NCI-H2107 treated with DMSO at 0.1 percent for 48 hours (cell line): Measurements from ENCODE around the gene EIPR1.

Experiments used
- DNase-seq: peaks from one replicate; lab custom pipeline; 2025; ENCODE audit not compliant: unreplicated experiment; lab: John Stamatoyannopoulos, UW

Gene EIPR1

GRCh38 chr2:3277748-3278520, 99.7 kb downstream of the EIPR1 start:
- DNase-seq, result no peak

GRCh38 chr2:3277050-3277747, 100.4 kb downstream of the EIPR1 start:
- no peak for DNase-seq

- no peak for DNase-seq
Observed at GRCh38 chr2:3272761-3273160, 104.9 kb downstream of the EIPR1 start.

DNA sequence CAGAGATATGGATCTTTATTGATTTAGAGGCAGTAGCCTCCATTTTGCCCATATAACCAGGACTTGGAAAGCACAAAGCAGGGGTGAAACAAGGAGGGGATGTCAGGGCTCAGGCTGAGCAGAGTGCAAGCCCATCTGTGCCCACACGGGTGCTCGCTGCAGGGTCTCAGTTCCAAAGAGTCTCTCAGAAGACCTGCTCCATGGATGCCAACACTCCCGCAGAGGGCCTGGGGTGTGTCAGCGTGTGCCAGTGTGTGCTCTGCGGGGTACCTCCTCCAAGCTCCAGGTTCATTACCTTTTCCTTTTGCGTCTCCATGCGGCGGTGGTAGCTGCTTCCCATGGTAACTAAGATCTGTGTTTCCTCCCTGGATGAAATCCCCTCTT, 107.5 kb downstream of the EIPR1 start:
- no peak for DNase-seq

DNA sequence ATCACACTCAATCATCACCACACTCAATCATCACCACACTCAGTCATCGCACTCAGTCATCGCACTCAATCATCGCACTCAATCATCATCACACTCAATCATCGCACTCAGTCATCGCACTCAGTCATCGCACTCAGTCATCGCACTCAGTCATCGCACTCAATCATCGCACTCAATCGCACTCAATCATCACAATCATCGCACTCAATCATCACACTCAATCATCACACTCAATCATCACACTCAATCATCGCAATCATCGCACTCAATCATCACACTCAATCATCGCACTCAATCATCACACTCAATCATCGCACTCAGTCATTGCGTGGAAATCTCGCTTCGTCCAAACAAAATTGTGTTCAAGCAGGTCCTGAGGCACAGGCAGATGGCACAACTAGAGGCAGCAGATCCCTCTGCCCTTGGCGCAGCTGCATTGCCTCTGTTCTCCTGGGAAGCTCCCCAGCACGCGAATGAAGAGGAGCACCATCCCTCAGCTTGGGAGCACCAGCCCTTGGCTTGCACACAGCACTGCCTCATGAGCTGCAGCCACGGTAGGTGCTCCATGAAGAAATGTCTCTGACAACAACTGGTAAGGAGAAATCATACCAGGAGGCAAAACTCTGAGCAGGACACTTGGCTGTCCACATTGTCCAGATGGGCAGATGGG, 108.1 kb downstream of the EIPR1 start:
- no peak for DNase-seq

- no peak for DNase-seq
Observed at GRCh38 chr2:3268705-3269029, 109.0 kb downstream of the EIPR1 start.

- no peak for DNase-seq
Observed at GRCh38 chr2:3267869-3268704, 109.5 kb downstream of the EIPR1 start.

GRCh38 chr2:3266925-3267867, 110.4 kb downstream of the EIPR1 start:
- DNase-seq, result no peak

DNA sequence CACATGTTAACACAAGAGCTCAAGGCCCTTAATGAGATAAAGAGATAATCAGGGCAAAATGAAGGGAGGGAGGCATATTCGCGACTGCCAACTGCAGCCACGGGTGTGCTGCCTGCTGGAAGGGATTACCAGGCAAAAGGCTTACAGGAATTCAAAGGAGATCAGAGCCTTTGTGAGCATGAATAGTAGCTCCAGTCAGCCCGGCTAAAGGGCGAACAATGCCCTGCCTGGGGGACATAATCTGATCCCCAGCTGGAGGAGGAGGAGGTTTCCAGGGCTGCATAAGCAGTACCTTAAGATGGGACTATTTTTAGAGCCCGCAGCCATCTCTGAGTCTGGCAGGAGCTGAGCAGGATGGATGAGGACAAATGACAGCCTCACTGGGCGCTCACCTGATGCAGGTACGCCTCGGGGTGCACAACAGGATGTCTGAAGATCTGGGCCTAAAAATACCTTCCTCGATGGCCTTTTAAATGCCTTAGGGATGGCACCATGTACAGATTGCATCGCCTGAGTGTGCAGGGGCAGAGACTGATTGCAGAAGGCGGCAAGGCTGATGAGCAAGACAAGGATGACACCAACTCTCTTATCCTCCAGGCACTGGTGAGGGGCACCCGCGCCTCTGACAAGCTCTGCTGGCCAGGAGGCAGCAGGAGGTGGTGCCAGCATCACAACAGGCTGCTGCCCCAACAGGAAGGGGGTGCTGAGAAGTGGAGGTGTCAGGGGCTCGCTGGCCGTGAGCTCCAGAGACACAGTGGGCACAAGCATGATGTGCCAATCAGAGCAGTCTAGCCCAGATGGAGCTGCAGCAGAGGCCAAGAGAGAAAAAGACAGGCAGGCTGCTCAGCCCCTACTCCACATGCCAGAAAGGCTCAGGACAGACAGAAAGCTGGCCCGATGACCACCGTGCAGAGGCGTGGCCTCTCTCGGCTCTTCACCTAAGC, 111.4 kb downstream of the EIPR1 start:
- DNase-seq, result no peak

DNA sequence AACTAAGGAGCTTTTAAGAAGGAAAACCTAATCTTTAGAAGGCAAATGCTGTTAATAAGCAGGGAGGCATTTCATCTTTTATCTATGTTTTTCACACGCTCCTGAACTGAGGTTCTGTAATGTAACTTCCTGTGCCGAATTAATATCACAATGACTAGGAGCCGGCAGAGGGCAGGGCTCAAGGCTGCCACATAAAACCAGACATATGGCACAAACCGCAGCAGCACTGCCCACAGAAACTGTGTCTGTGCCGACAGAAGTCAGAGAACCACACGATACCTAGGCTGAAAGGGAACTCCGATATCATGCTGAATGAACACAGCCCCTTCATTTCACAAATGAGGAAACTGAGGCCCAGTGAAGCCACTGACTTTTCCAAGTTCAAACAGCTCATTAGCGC, 112.1 kb downstream of the EIPR1 start:
- no peak for DNase-seq

DNA sequence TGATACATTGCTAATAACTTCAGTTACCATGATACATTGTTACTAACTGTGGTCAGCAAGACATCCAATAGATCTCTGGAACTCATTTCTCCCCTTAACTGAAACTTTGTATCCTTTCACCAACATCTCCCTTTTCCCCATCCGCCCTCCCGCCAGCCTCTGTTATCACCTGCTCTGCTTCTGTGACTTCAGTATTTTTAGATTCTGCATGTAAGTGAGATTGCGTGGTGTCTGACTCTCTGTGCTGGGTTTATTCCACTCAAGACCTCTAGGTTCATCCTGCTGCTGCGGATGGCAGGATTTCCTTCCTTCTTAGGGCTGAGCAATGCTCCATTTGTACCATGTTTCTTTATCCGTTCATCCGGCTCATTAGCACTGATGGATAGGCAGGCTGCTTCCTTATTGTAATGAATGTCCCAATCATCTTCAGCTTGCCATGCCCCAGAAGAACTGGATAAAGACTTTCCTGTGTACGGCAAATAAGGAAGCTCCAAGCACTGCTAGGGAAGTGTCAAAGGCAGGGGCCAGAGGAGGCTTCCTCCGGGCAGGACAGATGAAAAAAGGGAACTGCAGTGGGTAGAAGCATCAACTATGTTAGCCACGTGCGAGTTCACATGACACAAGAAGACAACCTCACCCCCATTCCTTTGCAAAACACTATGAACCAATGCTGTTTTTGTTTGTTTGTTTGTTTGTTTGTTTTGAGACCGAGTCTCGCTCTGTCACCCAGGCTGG, 113.4 kb downstream of the EIPR1 start:
- no peak for DNase-seq

DNA sequence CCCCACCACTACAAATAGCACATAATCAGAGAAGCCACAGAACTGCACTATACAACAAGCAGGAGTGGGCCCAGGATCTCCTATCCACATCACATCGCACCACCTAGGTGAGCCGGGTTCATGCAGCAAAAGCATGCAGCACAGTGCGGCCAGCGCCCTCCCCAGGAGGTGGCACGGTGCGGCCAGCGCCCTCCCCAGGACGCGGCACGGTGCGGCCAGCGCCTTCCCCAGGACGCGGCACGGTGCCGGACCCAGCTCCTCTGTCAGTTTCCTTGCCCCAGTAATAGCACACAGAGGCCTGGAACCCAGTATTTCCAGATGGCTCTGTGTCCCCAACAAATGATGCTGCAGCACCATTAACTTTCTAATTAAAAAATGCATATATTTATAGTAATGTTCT, 114.1 kb downstream of the EIPR1 start:
- DNase-seq, result no peak

- DNase-seq, result no peak
Observed at GRCh38 chr2:3262437-3263388, 114.9 kb downstream of the EIPR1 start.

DNA sequence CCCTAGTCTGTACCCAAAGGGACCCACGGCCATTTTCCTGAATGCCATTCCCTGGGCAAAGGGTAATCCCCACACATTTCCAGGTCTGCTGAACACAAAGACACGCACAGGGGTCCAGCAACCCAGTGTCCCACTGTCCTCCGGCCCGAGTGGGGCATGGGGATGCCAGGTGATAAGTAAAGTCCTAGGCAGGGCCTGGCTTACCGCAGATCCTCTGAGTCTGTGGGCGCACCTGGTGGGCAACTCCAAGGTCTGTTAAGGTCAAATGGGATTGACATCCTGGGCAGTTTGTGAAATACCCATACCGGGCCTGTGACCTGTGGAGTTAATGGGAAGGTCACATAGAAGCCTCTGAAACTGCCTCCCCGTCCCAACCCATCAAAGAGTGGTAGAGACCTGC, 116.1 kb downstream of the EIPR1 start:
- no peak for DNase-seq

- DNase-seq, result no peak
Observed at GRCh38 chr2:3260959-3261358, 116.7 kb downstream of the EIPR1 start.

DNA sequence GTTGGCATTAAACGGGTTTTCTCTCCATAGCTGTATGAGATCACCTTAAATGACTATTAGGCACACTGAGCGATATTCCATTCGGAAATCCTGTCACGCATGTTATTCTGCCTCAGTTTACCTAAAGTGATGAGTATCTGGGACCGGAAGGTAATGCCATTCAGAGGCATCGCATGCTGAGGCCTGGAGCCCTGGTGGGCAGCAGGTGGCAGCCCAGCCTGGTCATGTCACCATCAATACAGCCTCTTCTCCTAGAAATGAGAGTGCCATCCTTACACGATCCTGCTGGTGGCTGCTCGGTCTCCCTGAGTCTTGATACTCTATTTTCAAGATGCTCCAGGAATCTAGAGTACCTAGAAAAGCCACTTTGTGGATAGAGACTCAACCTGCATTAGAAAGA, 119.8 kb downstream of the EIPR1 start:
- no peak for DNase-seq

DNA sequence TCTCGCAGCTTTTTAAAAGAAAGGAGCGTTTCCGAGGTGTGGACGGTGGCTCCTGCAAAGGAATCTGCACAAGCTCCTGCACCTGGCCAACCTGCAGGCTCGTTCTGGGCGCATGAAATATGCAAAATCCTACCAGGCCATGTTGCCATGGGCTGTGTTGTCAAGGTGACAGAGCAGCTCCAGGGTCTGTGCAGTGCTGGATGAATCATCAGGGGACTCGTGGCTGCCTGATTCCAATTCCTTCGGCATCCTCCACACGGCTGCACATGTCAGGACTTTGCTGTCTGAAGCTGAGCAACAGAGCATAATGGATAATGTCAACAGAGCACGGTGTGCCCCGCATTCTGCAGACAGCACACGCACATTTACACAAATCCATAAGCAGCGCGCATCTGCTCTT, 120.5 kb downstream of the EIPR1 start:
- DNase-seq, result no peak
